ENCODE data around the gene BANP. TPM values are rescaled to one million over a fixed set of nuclear protein-coding genes. Genes with fewer than 3 reads are reported as not detected.
"Not testable (repeated sequence)": the region's sequence is repeated elsewhere in the genome, so short reads cannot be mapped to it uniquely, and the experiment has no call there.

The BANP gene
- polyA plus RNA-seq, 1 of the 3 experiments (the other 2 are of a cell fraction) = 16.8 TPM

GRCh38 chr16:88020516-88020885, 69.3 kb downstream of the BANP start:
- no peak overlapping the region; a peak in 1 of 4 replicates for H3K27ac ChIP-seq (ENCODE audit: low read depth in 2 of 2, low read length in 1 of 2)
- H3K9ac ChIP-seq = no peak overlapping the region
- H3K36me3 ChIP-seq (replicated peaks in 1 of 2; ENCODE audit: control insufficient read depth in 1 of 2, insufficient read depth in 2 of 2, low read length in 1 of 2) = peaks cover 0 to 5% of the 10 kb centered on the region in 2 experiments
- H3K9me3 ChIP-seq = no peaks in the 10 kb centered on the region
- H4K20me1 ChIP-seq (ENCODE audit: insufficient read depth) = no peaks in the 10 kb centered on the region
- WGBS (ENCODE audit: low lambda C conversion rate) = 97% methylated on average over 10 of the region's 10 CpGs
- no peaks in the 10 kb centered on the region for H3K79me2 ChIP-seq (ENCODE audit: insufficient read depth)
- POLR2A ChIA-PET = no interaction called here
- H3K9me2 ChIP-seq = no peaks in the 10 kb centered on the region
- no peak overlapping the region for H3K4me3 ChIP-seq (ENCODE audit: low read depth in 2 of 2, low read length in 1 of 2)
- CTCF ChIA-PET = interaction anchor here (1.0 to 2.7 kb wide), 3 partner anchors 42 to 417 kb away, joined by 3 to 6 read pairs (median 3); no protein-coding TSS in a partner anchor
- H3F3A ChIP-seq (replicated peaks; ENCODE audit: insufficient read depth) = peaks cover 5% of the 10 kb centered on the region
- no peak for TF ChIP-seq SIN3A (IDR thresholded peaks at IDR 0.05; ENCODE audit: borderline replicate concordance, low read depth, low read length)
- no peak for TF ChIP-seq REST (IDR thresholded peaks at IDR 0.05; ENCODE audit: low read depth, low read length)
- no peak for TF ChIP-seq NRF1 (IDR thresholded peaks at IDR 0.05; ENCODE audit: low read depth, low read length)
- no peak for TF ChIP-seq RAD21 (IDR thresholded peaks at IDR 0.05; ENCODE audit: low read length)
- TF ChIP-seq CHD2 (IDR thresholded peaks at IDR 0.05; ENCODE audit: low read length, partially characterized antibody) = no peak
- TF ChIP-seq TCF12 (IDR thresholded peaks at IDR 0.05) = no peak
- no peak for TF ChIP-seq PBX3 (IDR thresholded peaks at IDR 0.05)
- no peak for TF ChIP-seq GABPA (IDR thresholded peaks at IDR 0.05; ENCODE audit: low read depth)
- no peak for TF ChIP-seq EZH2phosphoT487 (IDR thresholded peaks at IDR 0.05; ENCODE audit: borderline replicate concordance, low read depth)
- TF ChIP-seq EP300 (IDR thresholded peaks at IDR 0.05; ENCODE audit: borderline replicate concordance in 1 of 2, low read depth in 1 of 2, low read length in 1 of 2) = no peak
- no peak for TF ChIP-seq MXI1 (IDR thresholded peaks at IDR 0.05; ENCODE audit: low read depth, low read length)
- TF ChIP-seq RFX5 (IDR thresholded peaks at IDR 0.05; ENCODE audit: low read length) = no peak
- TF ChIP-seq FOSL2 (IDR thresholded peaks at IDR 0.05; ENCODE audit: borderline replicate concordance, low read depth) = no peak
- no peak for TF ChIP-seq GATA2 (CRISPR knock-in tag; IDR thresholded peaks at IDR 0.05)
- TF ChIP-seq NFIC (IDR thresholded peaks at IDR 0.05; ENCODE audit: borderline replicate concordance) = no peak
- no peak for TF ChIP-seq MEF2A (IDR thresholded peaks at IDR 0.05; ENCODE audit: borderline replicate concordance, low read depth)
- TF ChIP-seq ZBTB33 (IDR thresholded peaks at IDR 0.05; ENCODE audit: borderline replicate concordance, low read depth) = no peak
- no peak for TF ChIP-seq FOXJ3 (CRISPR knock-in tag; IDR thresholded peaks at IDR 0.05)
- H3K27me3 ChIP-seq (ENCODE audit: insufficient read depth) = no peaks in the 10 kb centered on the region
- no peak overlapping the region for H3K4me2 ChIP-seq
- DNase-seq = no peak
- H3K4me1 ChIP-seq (ENCODE audit: control insufficient read depth in 1 of 2, insufficient read depth in 2 of 2, low read depth in 1 of 2, low read length in 1 of 2) = peaks cover 13 to 22% of the 10 kb centered on the region in 2 experiments; a peak in 2 of 4 replicates
- no peak overlapping the region for H2AFZ ChIP-seq (ENCODE audit: low read depth)

- POLR2A ChIA-PET; DNase-seq; H4K20me1 ChIP-seq (ENCODE audit: insufficient read depth); H3K79me2 ChIP-seq (ENCODE audit: insufficient read depth); H2AFZ ChIP-seq (ENCODE audit: low read depth); H3K9ac ChIP-seq; H3K9me3 ChIP-seq; H3K27me3 ChIP-seq (ENCODE audit: insufficient read depth); H3F3A ChIP-seq (replicated peaks; ENCODE audit: insufficient read depth); H3K4me2 ChIP-seq; H3K36me3 ChIP-seq (replicated peaks in 1 of 2; ENCODE audit: control insufficient read depth in 1 of 2, insufficient read depth in 2 of 2, low read length in 1 of 2); H3K27ac ChIP-seq (ENCODE audit: low read depth in 2 of 2, low read length in 1 of 2); H3K4me3 ChIP-seq (ENCODE audit: low read depth in 2 of 2, low read length in 1 of 2); H3K9me2 ChIP-seq: not testable (repeated sequence)
- H3K4me1 ChIP-seq (ENCODE audit: control insufficient read depth in 1 of 2, insufficient read depth in 2 of 2, low read depth in 1 of 2, low read length in 1 of 2) = peaks cover 13 to 26% of the 10 kb centered on the region in 2 experiments; a peak in 2 of 4 replicates
- CTCF ChIA-PET = interaction anchor here (1.1 to 2.7 kb wide), 2 partner anchors 173 to 417 kb away, joined by 3 to 6 read pairs; no protein-coding TSS in a partner anchor
- WGBS (ENCODE audit: low lambda C conversion rate) = 93% methylated on average over 18 of the region's 26 CpGs
Measured at GRCh38 chr16:88021041-88021970, 70.1 kb downstream of the BANP start.
